ENCODE data around the gene SLC29A1. TPM values are rescaled to one million over a fixed set of nuclear protein-coding genes. Genes with fewer than 3 reads are reported as not detected.

SLC29A1 gene
- total and polyA plus RNA-seq, 9 of the 15 experiments (the other 6 are each of a cell fraction or from before 2014, with no cell fraction given) = 18.9 to 170 (median 57.7) TPM

- no peak for TF ChIP-seq ZZZ3 (IDR thresholded peaks at IDR 0.05)
- TF ChIP-seq RBFOX2 (IDR thresholded peaks at IDR 0.05; ENCODE audit: low read depth, low read length) = peak; percentile 70
Observed at GRCh38 chr6:44251576-44252524, 28.5 kb downstream of the SLC29A1 start (continued).

GRCh38 chr6:44253307-44254101 lies 30.1 kb downstream of the SLC29A1 start:
- H3K79me2 ChIP-seq (ENCODE audit: control insufficient read depth, insufficient read depth, low read length) = peaks cover 62% of the 10 kb centered on the region
- H3K4me1 ChIP-seq (replicated peaks in 1 of 2; ENCODE audit: control insufficient read depth in 2 of 2, insufficient read depth in 2 of 2, low read length in 2 of 2) = peaks cover 43 to 58% of the 10 kb centered on the region in 2 experiments
- 50% methylated on average over 10 of the region's 10 CpGs for WGBS (ENCODE audit: insufficient coverage, low coverage, missing lambda C conversion rate)
- H3K9ac ChIP-seq (ENCODE audit: insufficient read depth in 1 of 2, low read depth in 2 of 2, low read length in 2 of 2) = no peak overlapping the region
- peaks cover 30% of the 10 kb centered on the region for H3K9me1 ChIP-seq (ENCODE audit: control insufficient read depth, insufficient read depth, low read length)
- H4K20me1 ChIP-seq (replicated peaks; ENCODE audit: control insufficient read depth, insufficient read depth, low read length) = peaks cover 77% of the 10 kb centered on the region
- H3K27me3 ChIP-seq (ENCODE audit: control insufficient read depth in 2 of 2, insufficient read depth in 2 of 2, low read length in 2 of 2) = no peaks in the 10 kb centered on the region
- H2AFZ ChIP-seq (ENCODE audit: low read depth, low read length) = no peak overlapping the region
- DNase-seq (ENCODE audit: extremely low read depth in 1 of 4, low spot score in 3 of 4) (peak in 1 of 4 experiments; percentile 84), FAIRE-seq (peak; percentile 84), ATAC-seq (peak; percentile 54)
- no peak overlapping the region for H3K4me3 ChIP-seq
- intact Hi-C loops (cut with micrococcal nuclease) (loop anchor here (2.0 kb wide), 1 partner anchor 29 kb away; no protein-coding TSS in a partner anchor), in situ Hi-C loops (cut with MboI) (no loop called here)
- BruUV-seq (replicated peaks) = TSS peak; percentile 17
- ChIA-PET CTCF (ENCODE audit: low intra/inter-chr PET ratio) (interaction anchor here (0.8 to 1.5 kb wide), 4 partner anchors 11 to 157 kb away, joined by 3 to 7 read pairs (median 6); no protein-coding TSS in a partner anchor), POLR2A (interaction anchor here (0.7 to 2.6 kb wide), 10 partner anchors 9 to 93 kb away, joined by 3 to 12 read pairs (median 4); no protein-coding TSS in a partner anchor)
- H3K27ac ChIP-seq (ENCODE audit: extremely low read depth, low read depth, low read length) = peak overlapping the region; percentile 32; the same call in 1 of the 3 replicates
- H3K36me3 ChIP-seq (ENCODE audit: control insufficient read depth, insufficient read depth, low read length) = peaks cover 83% of the 10 kb centered on the region
- H3K9me3 ChIP-seq (replicated peaks; ENCODE audit: control insufficient read depth, insufficient read depth, low read depth, low read length) = no peaks in the 10 kb centered on the region
- H3K4me2 ChIP-seq (ENCODE audit: insufficient read depth, low read length) = no peak overlapping the region
- TF ChIP-seq HES1 (IDR thresholded peaks at IDR 0.05; ENCODE audit: low read depth) = no peak
- no peak for TF ChIP-seq PHF8 (IDR thresholded peaks at IDR 0.05; ENCODE audit: borderline replicate concordance, low read length)
- no peak for TF ChIP-seq ZBTB17 (CRISPR knock-in tag; IDR thresholded peaks at IDR 0.05)
- TF ChIP-seq HBP1 (CRISPR knock-in tag; IDR thresholded peaks at IDR 0.05) = no peak
- 0 out of 2 replicates have a peak, but pooled peaks have one; percentile 8 for TF ChIP-seq PKNOX1 (IDR thresholded peaks at IDR 0.05)
- TF ChIP-seq BMI1 (IDR thresholded peaks at IDR 0.05; ENCODE audit: low read length) = no peak
- TF ChIP-seq TRIM28 (IDR thresholded peaks at IDR 0.05) = no peak
- TF ChIP-seq SAFB2 (IDR thresholded peaks at IDR 0.05; ENCODE audit: borderline replicate concordance, low read depth, low read length, severe bottlenecking) = no peak
- no peak for TF ChIP-seq ZFP36 (IDR thresholded peaks at IDR 0.05; ENCODE audit: low read depth, low read length, partially characterized antibody)
- no peak for TF ChIP-seq HMG20A (CRISPR knock-in tag; conservative IDR thresholded peaks at IDR 0.05)
- no peak for TF ChIP-seq ZNF668 (CRISPR knock-in tag; IDR thresholded peaks at IDR 0.05)
- TF ChIP-seq POLR2AphosphoS2 (IDR thresholded peaks at IDR 0.05; ENCODE audit: low read length) = 0 out of 2 replicates have a peak, but pooled peaks have one; percentile 31
